DND-41 (cell line): ENCODE data around the gene IGFBP1.

ENCODE experiments used
- ATAC-seq: fragments of 200-7000 bp; cut with Tn5 transposase; 3 replicates; pipeline ENCODE4 v1.9.1; 2021; ENCODE audit warnings: low read depth; ENCODE audit not compliant: insufficient read depth
- DNase-seq: peaks from one replicate; pipeline ENCODE4 v3.0.0-alpha.2; 2020
- H2AFZ ChIP-seq: 2 replicates; pipeline ENCODE4 v1.6.0; 2012; ENCODE audit warnings: low read depth, low read length
- H3K27ac ChIP-seq: 2 replicates; pipeline ENCODE4 v1.5.1; 2012; ENCODE audit warnings: low read length, inconsistent platforms
- H3K27me3 ChIP-seq: fragments of 200-600 bp; sonication (generic); 2 replicates; pipeline ENCODE4 v1.6.0; 2012; ENCODE audit warnings: low read length, mild to moderate bottlenecking, inconsistent platforms; ENCODE audit not compliant: insufficient read depth, poor library complexity
- H3K36me3 ChIP-seq: 2 replicates; pipeline ENCODE4 v1.5.1; 2012; ENCODE audit warnings: low read length, inconsistent platforms; ENCODE audit not compliant: insufficient read depth
- H3K4me1 ChIP-seq: 2 replicates; pipeline ENCODE4 v1.5.1; 2012; ENCODE audit warnings: mild to moderate bottlenecking, low read length; ENCODE audit not compliant: insufficient read depth
- H3K4me2 ChIP-seq: 2 replicates; pipeline ENCODE4 v1.6.0; 2012; ENCODE audit warnings: mild to moderate bottlenecking, moderate library complexity, low read length, inconsistent platforms; ENCODE audit not compliant: insufficient read depth
- H3K4me3 ChIP-seq, 2 experiments: fragments of 200-600 bp in 1 of 2; shearing (Covaris generic) in 1 of 2; 2 replicates each; pipeline ENCODE4 v1.5.1; 2012 to 2016; ENCODE audit warnings: inconsistent platforms in 2 of 2, low read length in 2 of 2, mild to moderate bottlenecking in 2 of 2, low read depth in 1 of 2, moderate library complexity in 1 of 2
- H3K79me2 ChIP-seq: 2 replicates; pipeline ENCODE4 v1.6.0; 2012; ENCODE audit warnings: low read length, inconsistent platforms; ENCODE audit not compliant: insufficient read depth
- H3K9ac ChIP-seq: 2 replicates; pipeline ENCODE4 v1.6.0; 2012; ENCODE audit warnings: low read depth, mild to moderate bottlenecking, inconsistent platforms, low read length, moderate library complexity
- H3K9me3 ChIP-seq: 2 replicates; pipeline ENCODE4 v1.5.1; 2012; ENCODE audit warnings: low read length, moderate library complexity, mild to moderate bottlenecking, inconsistent platforms; ENCODE audit not compliant: insufficient read depth, severe bottlenecking
- H4K20me1 ChIP-seq: 2 replicates; pipeline ENCODE4 v1.6.0; 2012; ENCODE audit warnings: low read length; ENCODE audit not compliant: insufficient read depth
- CTCF ChIP-seq: IDR thresholded peaks from 2 replicates; pipeline ENCODE4 v1.5.1; 2012; ENCODE audit warnings: borderline replicate concordance, low read length, moderate library complexity, mild to moderate bottlenecking; ENCODE audit not compliant: poor library complexity, severe bottlenecking; ENCODE audit errors: extremely low read depth
- EZH2 ChIP-seq: IDR thresholded peaks from 3 replicates; pipeline ENCODE4 v1.6.1; 2012; ENCODE audit warnings: borderline replicate concordance, low read depth, mild to moderate bottlenecking, moderate library complexity, low read length, inconsistent platforms; ENCODE audit not compliant: severe bottlenecking

The IGFBP1 gene

GRCh38 chr7:45915606-45916005, 27.3 kb downstream of the IGFBP1 start:
- no peak overlapping the region for H3K4me2 ChIP-seq
- no peak overlapping the region for H3K9ac ChIP-seq
- no peaks in the 10 kb centered on the region for H3K36me3 ChIP-seq
- H2AFZ ChIP-seq = no peak overlapping the region
- H3K4me1 ChIP-seq = no peaks in the 10 kb centered on the region
- DNase-seq = no peak
- peaks cover 5% of the 10 kb centered on the region for H3K27me3 ChIP-seq
- no peaks in the 10 kb centered on the region for H4K20me1 ChIP-seq
- H3K9me3 ChIP-seq = no peaks in the 10 kb centered on the region
- H3K79me2 ChIP-seq = no peaks in the 10 kb centered on the region
- H3K27ac ChIP-seq = no peak overlapping the region
- no peak overlapping the region for H3K4me3 ChIP-seq
- TF ChIP-seq CTCF = no peak
- TF ChIP-seq EZH2 = no peak
- no peak for ATAC-seq

- Histone ChIP-seq H2AFZ (no peak overlapping the region), H3K9me3 (no peaks in the 10 kb centered on the region), H3K9ac (no peak overlapping the region), H3K4me3 (no peak overlapping the region), H4K20me1 (no peaks in the 10 kb centered on the region), H3K4me2 (no peak overlapping the region), H3K4me1 (no peaks in the 10 kb centered on the region), H3K27me3 (peaks cover 5% of the 10 kb centered on the region), H3K27ac (no peak overlapping the region), H3K36me3 (no peaks in the 10 kb centered on the region), H3K79me2 (no peaks in the 10 kb centered on the region)
- ATAC-seq (no peak), DNase-seq (no peak)
- TF ChIP-seq EZH2 (no peak), CTCF (no peak)
These were observed 28.8 kb downstream of the IGFBP1 start for GRCh38 chr7:45917064-45917463.

- no peaks in the 10 kb centered on the region for H3K36me3 ChIP-seq
- no peak overlapping the region for H3K4me2 ChIP-seq
- no peak overlapping the region for H3K27ac ChIP-seq
- DNase-seq (peak; percentile 74), ATAC-seq (peak; percentile 90)
- H3K27me3 ChIP-seq = peaks cover 5% of the 10 kb centered on the region
- peak overlapping the region; percentile 42 for H2AFZ ChIP-seq
- no peaks in the 10 kb centered on the region for H3K79me2 ChIP-seq
- H3K9ac ChIP-seq = no peak overlapping the region
- no peak for TF ChIP-seq EZH2
- TF ChIP-seq CTCF = peak; percentile 92
- no peaks in the 10 kb centered on the region for H4K20me1 ChIP-seq
- H3K4me1 ChIP-seq = no peaks in the 10 kb centered on the region
- H3K9me3 ChIP-seq = no peaks in the 10 kb centered on the region
- H3K4me3 ChIP-seq = no peak overlapping the region
These were observed 29.4 kb downstream of the IGFBP1 start for GRCh38 chr7:45917658-45918057.

- H3K27ac ChIP-seq = no peak overlapping the region
- TF ChIP-seq CTCF = no peak
- TF ChIP-seq EZH2 = no peak
- H3K4me2 ChIP-seq = no peak overlapping the region
- DNase-seq (no peak), ATAC-seq (no peak)
- no peaks in the 10 kb centered on the region for H3K4me1 ChIP-seq
- no peaks in the 10 kb centered on the region for H3K36me3 ChIP-seq
- peaks cover 5% of the 10 kb centered on the region for H3K27me3 ChIP-seq
- no peak overlapping the region for H3K4me3 ChIP-seq
- no peaks in the 10 kb centered on the region for H3K9me3 ChIP-seq
- H3K79me2 ChIP-seq = no peaks in the 10 kb centered on the region
- H3K9ac ChIP-seq = no peak overlapping the region
- no peak overlapping the region for H2AFZ ChIP-seq
- H4K20me1 ChIP-seq = no peaks in the 10 kb centered on the region
These were observed 30.3 kb downstream of the IGFBP1 start for GRCh38 chr7:45918556-45918955.
